IgD-negative memory B cell (primary cell): ENCODE measurements around the gene COX15. TPM values are rescaled to one million over a fixed set of nuclear protein-coding genes. Genes with fewer than 3 reads are reported as not detected.

ENCODE experiments used
- H3K27ac Mint-ChIP-seq, 3 donors: one replicate each; pipeline ENCODE4 v1.8.0; 2020 to 2022; ENCODE audit warnings: mild to moderate bottlenecking in 3 of 3, mixed read lengths in 3 of 3, moderate library complexity in 1 of 3
- H3K27me3 Mint-ChIP-seq: one replicate; pipeline ENCODE4 v1.8.0; 2021; ENCODE audit warnings: mixed read lengths
- H3K36me3 Mint-ChIP-seq: one replicate; pipeline ENCODE4 v1.8.0; 2020; ENCODE audit warnings: mild to moderate bottlenecking, mixed read lengths
- H3K4me1 Mint-ChIP-seq, 3 donors: one replicate each; pipeline ENCODE4 v1.8.0; 2020 to 2022; ENCODE audit warnings: mixed read lengths in 3 of 3, mild to moderate bottlenecking in 1 of 3
- H3K4me3 Mint-ChIP-seq, 4 donors: one replicate each; pipeline ENCODE4 v1.8.0; 2020 to 2022; ENCODE audit warnings: mild to moderate bottlenecking in 4 of 4, mixed read lengths in 4 of 4, moderate library complexity in 3 of 4
- H3K9me3 Mint-ChIP-seq, 3 donors: one replicate each; pipeline ENCODE4 v1.8.0; 2020 to 2021; ENCODE audit warnings: mixed read lengths in 3 of 3, mild to moderate bottlenecking in 1 of 3
- polyA plus RNA-seq: library from polyadenylated mRNA; unstranded; fragments of 300-500 nt; fragmentation: Illumina TruSeq; gene quantifications from one replicate; pipeline ENCODE4 v1.2.3, GENCODE V29; 2021

Gene COX15
- polyA plus RNA-seq, 1 donor from 2014 or later = 41.7 TPM

- Mint-ChIP-seq H3K4me1 (peaks cover 0 to 1% (median 0%) of the 10 kb centered on the region in 3 donors), H3K9me3 (no peaks in the 10 kb centered on the region), H3K27me3 (no peaks in the 10 kb centered on the region), H3K27ac (no peak overlapping the region), H3K36me3 (peaks cover 8% of the 10 kb centered on the region), H3K4me3 (no peak overlapping the region)
These were observed 17.5 kb downstream of the COX15 start for GRCh38 chr10:99714446-99714845.

- H3K9me3 Mint-ChIP-seq = no peaks in the 10 kb centered on the region
- no peak overlapping the region for H3K4me3 Mint-ChIP-seq
- peaks cover 0 to 1% (median 0%) of the 10 kb centered on the region in 3 donors for H3K4me1 Mint-ChIP-seq
- no peaks in the 10 kb centered on the region for H3K27me3 Mint-ChIP-seq
- H3K36me3 Mint-ChIP-seq = peaks cover 2% of the 10 kb centered on the region
- no peak overlapping the region for H3K27ac Mint-ChIP-seq
These were observed 20.7 kb downstream of the COX15 start for GRCh38 chr10:99711129-99711719.

DNA sequence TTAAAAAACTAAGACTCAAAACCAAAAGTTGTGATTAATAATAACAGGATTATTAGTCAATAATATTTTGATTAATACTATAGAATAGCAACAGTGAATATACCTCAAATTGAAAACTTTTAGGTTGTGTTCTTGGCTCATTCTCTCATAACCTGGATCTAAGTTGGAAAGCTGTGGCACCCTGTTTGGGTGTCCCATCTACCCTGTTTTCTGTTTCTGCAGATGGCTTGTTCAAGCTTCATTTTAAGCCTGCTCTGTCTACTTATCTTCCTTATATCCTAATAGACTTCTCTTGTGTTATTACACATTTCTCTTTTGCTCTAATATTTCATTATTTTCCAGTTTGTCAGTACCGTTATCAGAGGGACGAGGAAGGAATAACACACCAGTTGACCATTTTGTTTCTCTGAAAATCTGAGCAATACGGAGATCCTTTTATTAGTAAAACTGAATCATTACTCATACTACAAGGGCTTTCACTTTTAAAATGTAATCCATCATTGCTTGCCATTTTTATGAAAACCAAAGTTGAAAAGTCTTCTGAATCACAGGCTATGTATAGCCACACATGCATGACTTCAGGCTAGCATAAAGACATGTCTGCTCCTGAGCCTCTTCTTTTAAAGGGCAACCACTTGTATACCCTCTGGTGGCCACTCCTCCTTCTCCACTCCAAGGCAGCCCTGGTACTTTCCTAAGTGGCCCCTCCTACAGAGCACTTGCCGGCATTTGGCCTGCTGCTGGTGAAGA is 22.3 kb downstream of the COX15 start:
- Mint-ChIP-seq H3K36me3 (peaks cover 4% of the 10 kb centered on the region), H3K27ac (peak overlapping the region in 1 of 3 donors; percentile 35), H3K9me3 (no peaks in the 10 kb centered on the region), H3K4me1 (peaks cover 0 to 1% (median 0%) of the 10 kb centered on the region in 3 donors), H3K4me3 (no peak overlapping the region), H3K27me3 (no peaks in the 10 kb centered on the region)

- Mint-ChIP-seq H3K36me3 (peaks cover 4% of the 10 kb centered on the region), H3K27me3 (no peaks in the 10 kb centered on the region), H3K4me1 (peaks cover 0 to 1% (median 0%) of the 10 kb centered on the region in 3 donors), H3K4me3 (no peak overlapping the region), H3K9me3 (no peaks in the 10 kb centered on the region), H3K27ac (no peak overlapping the region)
These were observed 23.4 kb downstream of the COX15 start for GRCh38 chr10:99708428-99709012.

DNA sequence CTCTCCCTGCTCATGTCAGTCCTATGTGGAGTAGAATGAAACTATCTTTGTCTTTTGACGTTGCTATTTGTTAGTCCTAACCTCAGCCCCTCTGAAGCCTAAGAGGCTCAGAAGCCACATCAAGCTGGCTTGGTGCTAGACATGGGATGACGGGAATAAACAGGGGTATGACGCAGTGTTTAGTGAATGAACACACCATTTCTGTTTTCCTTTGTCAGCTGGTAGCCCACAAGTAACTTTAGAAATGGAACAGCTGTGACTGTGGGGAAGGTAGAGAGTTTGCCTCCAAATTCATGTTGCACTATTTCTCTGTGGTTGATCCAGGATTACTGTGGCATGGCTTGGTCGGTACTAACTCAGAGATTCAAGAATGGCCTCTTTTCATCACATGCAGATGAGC is 31.3 kb downstream of the COX15 start:
- peaks cover 9% of the 10 kb centered on the region for H3K36me3 Mint-ChIP-seq

GRCh38 chr10:99698504-99699080 is 33.3 kb downstream of the COX15 start:
- no peak overlapping the region for H3K27ac Mint-ChIP-seq
- H3K9me3 Mint-ChIP-seq = no peaks in the 10 kb centered on the region
- H3K4me1 Mint-ChIP-seq = no peaks in the 10 kb centered on the region
- H3K36me3 Mint-ChIP-seq = peaks cover 6% of the 10 kb centered on the region
- no peak overlapping the region for H3K4me3 Mint-ChIP-seq
- no peaks in the 10 kb centered on the region for H3K27me3 Mint-ChIP-seq

More for the DNA sequence above, 31.3 kb downstream of the COX15 start:
- H3K9me3 Mint-ChIP-seq = no peaks in the 10 kb centered on the region
- H3K4me1 Mint-ChIP-seq = no peaks in the 10 kb centered on the region
- H3K27ac Mint-ChIP-seq = no peak overlapping the region
- H3K4me3 Mint-ChIP-seq = no peak overlapping the region
- H3K27me3 Mint-ChIP-seq = no peaks in the 10 kb centered on the region

- H3K36me3 Mint-ChIP-seq = peaks cover 15% of the 10 kb centered on the region
These were observed 36.2 kb downstream of the COX15 start for GRCh38 chr10:99695761-99696160.

DNA sequence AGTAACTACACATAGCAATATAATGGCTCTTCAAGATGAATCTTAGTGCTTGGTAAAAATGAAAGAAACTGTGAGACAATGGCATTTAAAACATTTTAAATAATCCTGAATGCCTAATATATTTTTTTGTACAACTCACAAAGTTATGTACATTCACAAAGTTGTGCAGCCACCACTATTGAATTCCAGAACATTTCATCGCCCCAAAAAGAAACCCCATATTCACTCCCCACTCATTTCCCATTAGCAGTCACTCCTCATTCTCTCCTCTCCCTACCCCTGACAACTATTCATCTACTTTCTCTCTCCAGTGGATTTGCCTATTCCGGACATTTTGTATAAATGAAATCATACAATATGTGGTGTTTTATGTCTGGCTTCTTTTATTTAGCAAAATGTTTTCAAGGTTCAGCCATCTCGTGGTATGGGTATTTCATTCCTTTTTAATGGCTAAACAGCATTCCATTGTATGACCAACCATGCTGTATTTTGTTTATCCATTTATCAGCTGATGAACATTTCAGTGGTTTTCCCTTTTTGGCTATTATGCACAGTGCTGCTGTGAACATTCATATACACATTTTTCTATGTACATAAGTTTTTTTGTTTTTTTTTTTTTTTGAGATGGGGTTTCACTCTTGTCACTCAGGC is 37.9 kb downstream of the COX15 start:
- no peak overlapping the region for H3K4me3 Mint-ChIP-seq
- no peaks in the 10 kb centered on the region for H3K4me1 Mint-ChIP-seq
- H3K27ac Mint-ChIP-seq = no peak overlapping the region
- no peaks in the 10 kb centered on the region for H3K9me3 Mint-ChIP-seq
- no peaks in the 10 kb centered on the region for H3K27me3 Mint-ChIP-seq
- peaks cover 15% of the 10 kb centered on the region for H3K36me3 Mint-ChIP-seq

More at GRCh38 chr10:99695761-99696160, 36.2 kb downstream of the COX15 start:
- H3K27me3 Mint-ChIP-seq = no peaks in the 10 kb centered on the region
- H3K9me3 Mint-ChIP-seq = no peaks in the 10 kb centered on the region
- no peak overlapping the region for H3K4me3 Mint-ChIP-seq
- no peak overlapping the region for H3K27ac Mint-ChIP-seq
- H3K4me1 Mint-ChIP-seq = no peaks in the 10 kb centered on the region

- peaks cover 14% of the 10 kb centered on the region for H3K36me3 Mint-ChIP-seq
- no peak overlapping the region for H3K4me3 Mint-ChIP-seq
- no peaks in the 10 kb centered on the region for H3K9me3 Mint-ChIP-seq
- H3K27ac Mint-ChIP-seq = no peak overlapping the region
- H3K4me1 Mint-ChIP-seq = peaks cover 8 to 14% (median 11%) of the 10 kb centered on the region in 3 donors
- no peaks in the 10 kb centered on the region for H3K27me3 Mint-ChIP-seq
These were observed 42.5 kb downstream of the COX15 start for GRCh38 chr10:99689461-99689860.

- Mint-ChIP-seq H3K36me3 (peaks cover 5% of the 10 kb centered on the region), H3K4me3 (no peak overlapping the region), H3K4me1 (peaks cover 8 to 14% (median 11%) of the 10 kb centered on the region in 3 donors), H3K27me3 (no peaks in the 10 kb centered on the region), H3K9me3 (no peaks in the 10 kb centered on the region), H3K27ac (peak overlapping the region in 1 of 3 donors; percentile 67)
These were observed 46.3 kb downstream of the COX15 start for GRCh38 chr10:99685597-99685967.

GRCh38 chr10:99682752-99683151 is 49.2 kb downstream of the COX15 start:
- peaks cover 8 to 14% (median 11%) of the 10 kb centered on the region in 3 donors for H3K4me1 Mint-ChIP-seq
- H3K27ac Mint-ChIP-seq = no peak overlapping the region
- no peak overlapping the region for H3K4me3 Mint-ChIP-seq
- no peaks in the 10 kb centered on the region for H3K9me3 Mint-ChIP-seq
- no peaks in the 10 kb centered on the region for H3K27me3 Mint-ChIP-seq
- H3K36me3 Mint-ChIP-seq = peaks cover 11% of the 10 kb centered on the region

Other genes starting within 250 kb of the COX15 start
- gene NKX2-3, start 199.2 kb downstream of the COX15 start, polyA plus RNA-seq = not detected
- gene SLC25A28, start 111.7 kb downstream of the COX15 start, polyA plus RNA-seq = 27.1 TPM
- gene ENTPD7, start 72.6 kb downstream of the COX15 start, polyA plus RNA-seq = 0.99 TPM
- 57.6 TPM for gene CUTC, start 107 bp upstream of the COX15 start, polyA plus RNA-seq
- gene ABCC2, start 50.5 kb upstream of the COX15 start, polyA plus RNA-seq = 0.33 TPM